AG09309 (cell line): Measurements from ENCODE around the gene PDE6D.

Source experiments
- DNase-seq: peaks from one replicate; pipeline ENCODE4 v3.0.0-alpha.2; 2010; ENCODE audit warnings: low read depth
- H3K4me3 ChIP-seq: 2 replicates; pipeline ENCODE4 v1.5.1; 2011; ENCODE audit warnings: mild to moderate bottlenecking, low read depth, low read length, moderate library complexity; ENCODE audit not compliant: control insufficient read depth
- CTCF ChIP-seq: IDR thresholded peaks from 2 replicates; pipeline ENCODE4 v1.5.1; 2011; ENCODE audit warnings: mild to moderate bottlenecking, low read depth, low read length, inconsistent platforms; ENCODE audit not compliant: insufficient read depth, control insufficient read depth; ENCODE audit errors: missing control alignments

The PDE6D gene

GRCh38 chr2:231807020-231807419 lies 25.9 kb upstream of the PDE6D start:
- no peak overlapping the region for H3K4me3 ChIP-seq
- no peak for TF ChIP-seq CTCF
- DNase-seq: peak; percentile 71

- DNase-seq: no peak
- TF ChIP-seq CTCF: no peak
- H3K4me3 ChIP-seq: no peak overlapping the region
Observed at GRCh38 chr2:231803501-231804138, 22.5 kb upstream of the PDE6D start.

- DNase-seq: no peak
- H3K4me3 ChIP-seq: no peak overlapping the region
- TF ChIP-seq CTCF: peak; percentile 73
Observed at GRCh38 chr2:231800493-231801091, 19.5 kb upstream of the PDE6D start.

- peak; percentile 44 for TF ChIP-seq CTCF
- no peak for DNase-seq
- H3K4me3 ChIP-seq: no peak overlapping the region
Observed at GRCh38 chr2:231795525-231796327, 14.6 kb upstream of the PDE6D start.

GRCh38 chr2:231794383-231794782 lies 13.3 kb upstream of the PDE6D start:
- TF ChIP-seq CTCF: no peak
- DNase-seq: no peak

GRCh38 chr2:231791107-231791506 lies 10.0 kb upstream of the PDE6D start:
- DNase-seq: no peak
- no peak for TF ChIP-seq CTCF
- H3K4me3 ChIP-seq: no peak overlapping the region

More at GRCh38 chr2:231794383-231794782, 13.3 kb upstream of the PDE6D start:
- no peak overlapping the region for H3K4me3 ChIP-seq
